Psoas muscle (tissue), 8 donors: Measurements from ENCODE around the gene GPI. TPM values are rescaled to one million over a fixed set of nuclear protein-coding genes. Genes with fewer than 3 reads are reported as not detected.

Experiments
- ATAC-seq, 4 donors: fragments of 200-7000 bp; cut with Tn5 transposase; one replicate each; pipeline ENCODE4 v1.9.1; 2020; ENCODE audit warnings: moderate library complexity in 3 of 4, mild to moderate bottlenecking in 2 of 4
- DNase-seq, 2 donors: peaks; one replicate each; pipeline ENCODE4 v3.0.0-alpha.2; 2020
- H3K27ac ChIP-seq: fragments of 200-600 bp; one replicate; pipeline ENCODE4 v1.8.0; 2022
- H3K27me3 ChIP-seq, 3 donors: fragments of 200-600 bp in 1 of 3; one replicate each; pipeline versions ENCODE4 v1.6.1 to v1.8.0; 2013 to 2022; ENCODE audit warnings: low read length in 2 of 3, mild to moderate bottlenecking in 2 of 3, moderate library complexity in 1 of 3; ENCODE audit not compliant: insufficient read depth in 3 of 3
- H3K36me3 ChIP-seq, 2 donors: fragments of 200-600 bp in 1 of 2; one replicate each; pipeline versions ENCODE4 v1.6.1 to v1.8.0; 2013 to 2022; ENCODE audit warnings: low read depth in 1 of 2, mild to moderate bottlenecking in 1 of 2, moderate library complexity in 1 of 2; ENCODE audit not compliant: insufficient read depth in 1 of 2
- H3K4me1 ChIP-seq: fragments of 200-600 bp; one replicate; pipeline ENCODE4 v1.8.0; 2022
- H3K4me3 ChIP-seq: fragments of 200-600 bp; one replicate; pipeline ENCODE4 v1.8.0; 2022; ENCODE audit warnings: mild to moderate bottlenecking
- H3K9me3 ChIP-seq: fragments of 200-600 bp; one replicate; pipeline ENCODE4 v1.8.0; 2022
- WGBS, 3 donors: extraction: QIAGEN DNeasy Blood & Tissue Kit; methylation state at CpG; one replicate each; pipeline versions ENCODE4 v1.1.6 to v1.1.7; 2013; 5-methylcytosine and 5-hydroxymethylcytosine counted together
- intact Hi-C, 2 donors: fragments of 100-400 bp; cut with DNase I; formaldehyde crosslinking; loops; one replicate each; pipeline versions ENCODE4 v1.11.0 to v1.14.2; 2022
- polyA plus RNA-seq, 3 donors: library from polyadenylated mRNA; stranded (reverse); fragments of 200-250 nt; gene quantifications; one replicate each; pipeline ENCODE4 v1.2.3, GENCODE V29; 2013
- total RNA-seq, 4 donors: library from RNA; stranded (reverse); fragmentation: NEBNext Ultra II Directional in 2 of 4; extraction: Animal tissue kit (Norgen Biotek cat#: 25700) in 2 of 4; gene quantifications; one replicate each; pipeline versions ENCODE4 v1.2.1 to v1.2.4, GENCODE V29; 2021 to 2023
- TF ChIP-seq, protein P1 (sequence below): fragments of 200-600 bp; IDR thresholded peaks from one replicate; pipeline ENCODE4 v1.8.0; 2022; ENCODE audit warnings: antibody characterized with exemption
- donor health status: healthy with polysubstance abuse.
- donor health status: DM: no; HTN: no; CAD: no; lungs with moderate emphysema.
- donor health status: Bipolar disorder and iron deficiency.
- donor health status: healthy.
- donor health status: DM: yes; HTN: yes; CAD: no.
- donor health status: DM: no; HTN: no; CAD: no.
- donor health status: DM: no; HTN: no; CAD: no.
- donor health status: DM: yes; HTN: yes; CAD: no.

Gene GPI
- total and polyA plus RNA-seq, 7 donors: 111 to 259 (median 170) TPM

DNA sequence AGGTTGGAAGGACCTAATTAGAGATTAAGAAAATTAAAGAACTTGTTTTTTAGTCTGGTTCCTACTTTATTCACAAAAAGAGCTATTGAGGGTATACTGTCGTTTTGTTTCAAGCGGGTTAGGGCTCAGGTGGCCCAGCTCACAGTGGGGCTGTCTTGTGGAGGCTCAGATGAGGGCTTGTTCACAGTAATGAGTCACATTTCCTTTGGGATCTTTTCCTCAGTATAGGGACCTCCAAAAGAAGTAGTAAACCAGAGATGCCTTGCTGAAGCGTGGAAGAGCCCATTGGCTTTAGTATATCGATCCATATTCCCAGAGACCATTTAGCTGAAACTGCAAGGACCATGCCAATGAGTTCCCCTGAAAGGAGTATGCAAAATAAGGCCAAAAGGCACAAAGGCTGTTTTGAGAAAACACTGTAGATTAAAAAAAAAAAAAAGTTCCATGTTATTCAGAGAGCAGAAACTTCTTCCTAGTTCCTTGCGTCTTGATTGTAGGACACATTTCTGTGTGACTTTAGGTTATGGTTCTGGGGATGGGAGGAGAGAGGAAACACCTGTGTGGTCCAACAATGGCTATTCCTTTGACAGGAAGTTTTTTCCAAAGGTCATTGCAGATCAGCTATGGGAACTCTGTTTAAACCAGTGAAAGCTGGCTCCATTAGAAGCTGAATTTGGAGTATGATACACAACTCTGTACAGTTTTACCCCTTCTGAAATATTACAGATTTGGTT, 32.8 kb upstream of the GPI start:
- Histone ChIP-seq H3K27ac (peak overlapping the region; percentile 25), H3K9me3 (no peaks in the 10 kb centered on the region), H3K4me3 (no peak overlapping the region), H3K36me3 (peaks cover 5 to 92% of the 10 kb centered on the region in 2 donors), H3K27me3 (no peaks in the 10 kb centered on the region), H3K4me1 (no peaks in the 10 kb centered on the region)
- 75 to 89% (median 81%) methylated on average over 5 of the region's 5 CpGs for WGBS, 3 donors
- intact Hi-C loops: loop anchor here (5.0 kb wide), 2 partner anchors 75 to 90 kb away; no protein-coding TSS in a partner anchor
- DNase-seq (no peak), ATAC-seq (no peak)
- TF ChIP-seq, protein P1, sequence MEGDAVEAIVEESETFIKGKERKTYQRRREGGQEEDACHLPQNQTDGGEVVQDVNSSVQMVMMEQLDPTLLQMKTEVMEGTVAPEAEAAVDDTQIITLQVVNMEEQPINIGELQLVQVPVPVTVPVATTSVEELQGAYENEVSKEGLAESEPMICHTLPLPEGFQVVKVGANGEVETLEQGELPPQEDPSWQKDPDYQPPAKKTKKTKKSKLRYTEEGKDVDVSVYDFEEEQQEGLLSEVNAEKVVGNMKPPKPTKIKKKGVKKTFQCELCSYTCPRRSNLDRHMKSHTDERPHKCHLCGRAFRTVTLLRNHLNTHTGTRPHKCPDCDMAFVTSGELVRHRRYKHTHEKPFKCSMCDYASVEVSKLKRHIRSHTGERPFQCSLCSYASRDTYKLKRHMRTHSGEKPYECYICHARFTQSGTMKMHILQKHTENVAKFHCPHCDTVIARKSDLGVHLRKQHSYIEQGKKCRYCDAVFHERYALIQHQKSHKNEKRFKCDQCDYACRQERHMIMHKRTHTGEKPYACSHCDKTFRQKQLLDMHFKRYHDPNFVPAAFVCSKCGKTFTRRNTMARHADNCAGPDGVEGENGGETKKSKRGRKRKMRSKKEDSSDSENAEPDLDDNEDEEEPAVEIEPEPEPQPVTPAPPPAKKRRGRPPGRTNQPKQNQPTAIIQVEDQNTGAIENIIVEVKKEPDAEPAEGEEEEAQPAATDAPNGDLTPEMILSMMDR: no peak

GRCh38 chr19:34335914-34336313, 29.1 kb upstream of the GPI start:
- ATAC-seq (peak in 1 of 4 donors; percentile 12), DNase-seq (no peak)
- Histone ChIP-seq H3K27ac (no peak overlapping the region), H3K9me3 (no peaks in the 10 kb centered on the region), H3K36me3 (peaks cover 5 to 90% of the 10 kb centered on the region in 2 donors), H3K4me1 (no peaks in the 10 kb centered on the region), H3K27me3 (no peaks in the 10 kb centered on the region), H3K4me3 (no peak overlapping the region)
- 94 to 97% (median 96%) methylated on average over 3 of the region's 3 CpGs for WGBS, 3 donors
- intact Hi-C loops: loop anchor here in 1 of 2 donors (5.0 kb wide), 1 partner anchor 84 kb away; the partner anchor contains the start of gene GARRE1
- TF ChIP-seq, protein P1: no peak

DNA sequence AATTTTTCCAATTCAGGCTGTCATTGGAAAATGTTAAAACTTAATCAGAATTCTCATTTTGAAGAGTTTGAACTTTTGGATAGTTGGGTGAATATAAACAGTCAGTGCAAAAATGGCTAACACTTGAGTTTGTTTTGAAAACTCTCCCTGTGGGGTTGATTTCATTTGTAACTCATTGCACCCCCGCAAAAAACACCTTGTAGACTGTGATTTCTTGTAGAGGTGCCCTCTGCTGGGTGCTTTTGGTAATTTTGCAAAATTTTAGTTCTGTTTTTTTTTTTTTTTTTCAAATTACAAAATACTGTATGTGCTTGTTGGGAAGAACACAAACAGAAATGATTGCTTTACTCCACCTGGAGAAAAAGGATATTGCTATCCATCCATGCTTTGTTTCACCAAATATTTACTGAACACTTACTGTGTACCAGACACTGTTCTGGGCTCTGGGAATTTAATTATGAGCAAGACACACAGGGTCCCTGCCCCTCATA, 28.2 kb upstream of the GPI start:
- peak in 2 of 4 donors; percentile 40 to 54 for ATAC-seq

DNA sequence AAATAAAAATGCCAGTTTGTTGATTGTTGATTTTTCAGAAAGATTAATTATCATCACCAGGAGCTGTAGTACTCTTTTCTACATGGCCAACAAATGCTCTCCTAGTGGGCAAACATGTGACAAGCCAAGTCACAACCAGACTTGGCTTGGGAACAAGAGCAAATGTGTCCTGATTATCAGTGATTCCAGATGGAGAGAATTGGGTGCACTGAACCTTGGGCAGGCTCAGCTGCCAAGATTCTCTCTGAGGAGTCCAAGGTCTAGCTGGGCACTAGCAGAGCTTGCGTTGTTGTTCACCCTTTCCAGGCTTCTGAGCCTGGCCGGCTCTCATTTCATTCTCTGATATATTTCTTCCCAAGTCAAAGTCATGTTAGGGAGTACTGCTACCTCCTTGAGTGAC, 27.3 kb upstream of the GPI start:
- no peak for DNase-seq
- H3K4me3 ChIP-seq: no peak overlapping the region
- peak in 1 of 4 donors; percentile 23 for ATAC-seq
- 34 to 65% (median 42%) methylated on average over 2 of the region's 2 CpGs for WGBS, 3 donors
- no peak overlapping the region for H3K27ac ChIP-seq
- no peaks in the 10 kb centered on the region for H3K27me3 ChIP-seq
- peaks cover 10 to 91% of the 10 kb centered on the region in 2 donors for H3K36me3 ChIP-seq
- TF ChIP-seq, protein P1: no peak
- H3K4me1 ChIP-seq: no peaks in the 10 kb centered on the region
- intact Hi-C loops: loop anchor here in 1 of 2 donors (5.0 kb wide), 1 partner anchor 85 kb away; the partner anchor contains the start of gene GARRE1
- no peaks in the 10 kb centered on the region for H3K9me3 ChIP-seq

More for the DNA sequence above, 28.2 kb upstream of the GPI start:
- H3K4me1 ChIP-seq: no peaks in the 10 kb centered on the region
- WGBS, 3 donors: 4 to 26% (median 8%) methylated on average over 1 of the region's 1 CpG
- no peak for DNase-seq
- H3K27me3 ChIP-seq: no peaks in the 10 kb centered on the region
- TF ChIP-seq, protein P1: peak; percentile 69
- intact Hi-C loops: loop anchor here in 1 of 2 donors (5.0 kb wide), 1 partner anchor 85 kb away; the partner anchor contains the start of gene GARRE1
- peak overlapping the region; percentile 19 for H3K27ac ChIP-seq
- peaks cover 10 to 90% of the 10 kb centered on the region in 2 donors for H3K36me3 ChIP-seq
- no peaks in the 10 kb centered on the region for H3K9me3 ChIP-seq
- H3K4me3 ChIP-seq: no peak overlapping the region
